SHP77 treated with DMSO at 0.1 percent for 48 hours (cell line): ENCODE results near the gene C20orf144.

Experiments
- DNase-seq: peaks from one replicate; lab custom pipeline; 2025; lab: John Stamatoyannopoulos, UW

C20orf144 gene

DNA sequence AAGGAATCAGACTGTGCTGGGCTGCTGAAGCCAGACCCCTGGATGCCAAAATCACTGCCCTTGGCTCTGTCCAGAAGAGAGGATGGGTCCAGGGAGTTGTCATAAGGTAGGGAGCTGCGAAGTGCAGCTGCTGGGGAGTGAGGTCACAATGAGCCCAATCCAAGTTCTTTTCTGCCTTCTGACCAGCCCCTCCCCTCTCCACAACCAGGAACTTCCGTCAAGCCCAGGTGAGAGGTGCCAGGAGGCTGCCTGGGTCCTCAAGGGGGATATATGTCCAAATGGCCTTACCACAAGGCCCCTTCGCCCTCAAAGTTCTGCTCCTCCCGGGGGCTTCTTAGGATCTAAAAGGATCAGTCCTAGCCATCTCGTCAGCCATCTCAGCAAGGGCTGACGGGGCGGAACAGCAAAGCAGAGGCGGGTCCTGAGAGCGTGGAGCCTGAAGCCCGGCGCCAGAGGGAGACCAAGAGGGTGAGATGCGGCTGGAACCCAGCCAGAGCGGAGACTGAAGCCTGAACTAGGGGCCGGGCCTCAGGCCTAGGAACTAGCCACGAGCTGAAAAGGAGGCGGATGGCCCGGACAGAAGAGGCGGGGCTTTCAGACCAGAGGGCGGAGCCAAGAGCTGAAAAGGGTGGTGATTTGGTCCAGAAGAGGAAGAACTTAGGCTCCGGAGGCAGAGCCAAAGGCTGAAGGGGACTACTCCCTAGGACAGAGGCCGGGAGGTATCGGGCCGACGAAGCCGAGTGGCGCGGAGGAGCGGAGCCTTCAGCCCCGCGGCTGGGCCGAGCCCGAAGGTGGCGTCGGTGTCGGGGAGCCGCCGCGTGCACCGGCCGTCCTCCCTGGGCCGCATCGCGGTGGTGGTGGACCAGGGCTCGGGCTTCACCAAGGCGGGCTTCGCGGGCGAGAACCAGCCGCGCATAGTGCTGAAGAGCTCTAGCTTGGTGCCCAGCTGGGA lies 4.4 kb downstream of the C20orf144 start, which contains the start of gene ACTL10:
Gene ACTL10 (plus strand): TSS at position 651 of the 952 bp plus-strand sequence. CDS start 555 bp downstream, outside the sequence.
- DNase-seq: peak; percentile 89

DNA sequence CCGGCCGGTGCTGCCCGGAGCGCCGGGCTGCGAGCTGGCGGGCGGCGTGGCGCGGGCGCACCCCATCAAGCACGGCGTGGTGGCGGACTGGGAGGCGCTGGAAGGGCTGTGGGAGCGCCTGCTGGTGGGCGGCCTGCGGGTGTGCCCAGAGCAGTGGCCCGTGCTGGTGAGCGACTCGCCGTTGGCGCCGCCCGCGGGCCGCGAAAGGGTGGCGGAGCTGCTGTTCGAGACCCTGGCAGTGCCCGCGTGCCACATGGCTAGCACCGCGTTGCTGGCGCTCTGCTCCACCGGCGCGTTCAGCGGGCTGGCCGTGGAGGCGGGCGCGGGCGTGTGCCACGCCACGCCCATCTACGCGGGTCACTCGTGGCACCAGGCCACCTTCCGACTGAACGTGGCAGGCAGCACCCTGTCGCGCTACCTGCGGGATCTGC lies 5.1 kb downstream of the C20orf144 start:
- no peak for DNase-seq

DNA sequence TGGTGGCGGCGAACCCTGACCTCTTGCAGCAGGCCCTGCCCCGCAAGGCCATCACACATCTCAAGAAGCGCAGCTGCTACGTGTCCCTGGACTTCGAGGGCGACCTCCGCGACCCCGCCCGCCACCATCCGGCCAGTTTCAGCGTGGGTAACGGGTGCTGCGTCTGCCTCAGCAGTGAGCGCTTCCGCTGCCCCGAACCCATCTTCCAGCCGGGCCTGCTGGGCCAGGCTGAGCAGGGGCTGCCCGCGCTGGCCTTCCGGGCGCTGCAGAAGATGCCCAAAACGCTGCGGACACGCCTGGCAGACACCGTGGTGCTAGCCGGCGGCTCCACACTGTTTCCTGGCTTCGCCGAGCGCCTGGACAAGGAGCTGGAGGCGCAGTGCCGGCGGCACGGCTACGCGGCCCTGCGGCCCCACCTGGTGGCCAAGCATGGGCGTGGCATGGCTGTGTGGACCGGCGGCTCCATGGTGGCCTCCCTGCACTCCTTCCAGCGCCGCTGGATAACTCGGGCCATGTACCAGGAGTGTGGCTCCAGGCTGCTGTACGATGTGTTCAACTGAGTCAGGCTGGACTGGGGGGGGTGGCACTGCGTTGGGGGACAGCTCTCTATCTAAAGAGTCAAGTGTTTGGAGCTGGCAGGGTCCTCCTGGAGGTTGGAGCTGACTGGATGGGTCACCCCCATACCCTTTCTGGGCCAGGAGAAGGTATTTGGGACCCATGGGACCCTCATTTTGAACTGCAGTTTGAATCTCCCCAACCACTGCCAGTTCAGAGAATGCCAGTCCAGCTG lies 5.7 kb downstream of the C20orf144 start:
- no peak for DNase-seq

DNA sequence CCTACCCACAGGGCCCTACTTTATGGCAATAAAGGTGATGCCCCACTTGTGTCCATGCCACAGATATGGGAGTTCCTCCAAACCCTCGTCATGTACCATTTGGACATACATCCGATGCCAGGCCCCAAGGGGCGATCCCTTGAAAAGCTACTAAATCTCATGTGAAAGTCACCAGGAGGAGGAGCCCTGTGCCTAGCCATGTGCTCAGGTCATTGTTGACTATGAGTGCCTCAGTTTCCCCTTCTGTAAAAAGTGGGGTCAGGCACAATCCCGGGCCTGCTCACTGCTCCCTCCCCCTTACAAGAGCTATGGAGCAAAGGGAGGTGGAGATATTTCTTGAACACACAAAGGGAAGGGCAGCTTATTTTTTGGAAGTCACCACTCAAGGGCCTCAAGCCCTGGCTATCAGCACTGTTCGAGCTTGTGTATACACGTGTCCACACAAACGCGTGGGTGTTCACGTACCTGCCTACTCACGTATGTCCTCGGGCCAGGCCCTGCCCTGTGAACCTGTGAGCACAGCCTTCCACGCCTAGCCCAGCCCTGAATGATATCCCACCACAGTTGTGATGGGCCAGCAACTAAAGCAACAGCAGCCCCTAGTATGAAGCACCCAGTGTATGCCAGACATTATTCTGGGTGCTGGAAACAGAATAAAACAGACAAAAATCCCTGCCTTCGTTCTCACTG lies 6.5 kb downstream of the C20orf144 start:
- DNase-seq: no peak

DNA sequence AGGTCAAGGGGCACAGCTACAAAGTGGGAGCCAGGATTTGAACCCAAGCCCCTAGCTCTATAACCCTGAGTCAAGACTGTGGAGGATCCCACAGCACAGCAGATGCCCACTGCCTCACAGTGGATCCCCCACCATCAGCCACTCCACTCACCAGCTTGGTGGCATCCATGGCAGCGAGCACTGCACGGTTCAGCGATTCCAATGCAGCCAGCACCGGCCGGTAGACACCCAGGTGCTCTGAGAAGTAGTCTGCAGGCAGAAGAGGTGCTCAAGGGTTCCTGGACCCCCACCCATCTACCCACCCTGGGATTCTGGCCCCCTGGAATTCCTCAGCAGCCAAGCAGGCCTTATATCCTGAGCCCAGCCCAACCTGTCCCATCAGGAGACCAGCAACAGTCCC lies 7.1 kb downstream of the C20orf144 start:
- DNase-seq: no peak

DNA sequence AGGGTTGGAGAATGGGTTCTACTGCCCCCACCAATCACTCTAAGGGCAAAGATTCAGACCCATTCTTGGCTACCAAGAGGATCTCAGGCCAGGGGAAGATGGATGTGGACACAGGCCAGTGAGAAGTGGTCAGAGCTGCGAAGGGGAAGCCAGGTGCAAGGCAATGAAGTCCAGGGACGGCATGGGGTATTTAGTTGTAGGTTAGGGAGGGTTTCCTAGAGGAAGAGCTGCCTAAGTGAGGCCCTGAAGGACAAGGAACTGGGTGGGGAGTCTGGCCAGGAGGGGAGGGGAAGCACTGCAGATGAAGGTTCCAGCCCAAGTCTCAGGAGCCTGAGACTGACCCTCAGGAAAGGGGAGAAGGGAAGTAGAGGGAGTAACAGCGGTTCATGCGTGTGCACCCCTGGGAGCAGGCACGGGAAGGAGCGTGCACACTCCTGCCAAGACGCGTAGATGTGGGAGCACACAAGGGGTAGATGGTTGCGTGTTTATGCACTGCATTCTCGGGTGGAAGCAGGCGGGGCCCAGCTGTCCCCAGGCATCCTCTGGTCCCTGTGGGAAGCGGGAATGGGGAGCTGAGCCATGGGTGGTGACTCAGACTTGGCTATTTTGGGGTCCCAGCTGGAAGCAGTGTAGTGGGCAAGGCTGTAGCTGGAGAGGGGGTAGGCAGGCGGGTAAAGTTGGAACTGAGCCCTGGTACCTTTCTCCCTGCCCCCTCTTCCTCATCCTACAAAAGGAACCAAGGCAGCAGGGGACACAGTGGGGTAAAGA lies 7.9 kb downstream of the C20orf144 start:
- DNase-seq: no peak

DNA sequence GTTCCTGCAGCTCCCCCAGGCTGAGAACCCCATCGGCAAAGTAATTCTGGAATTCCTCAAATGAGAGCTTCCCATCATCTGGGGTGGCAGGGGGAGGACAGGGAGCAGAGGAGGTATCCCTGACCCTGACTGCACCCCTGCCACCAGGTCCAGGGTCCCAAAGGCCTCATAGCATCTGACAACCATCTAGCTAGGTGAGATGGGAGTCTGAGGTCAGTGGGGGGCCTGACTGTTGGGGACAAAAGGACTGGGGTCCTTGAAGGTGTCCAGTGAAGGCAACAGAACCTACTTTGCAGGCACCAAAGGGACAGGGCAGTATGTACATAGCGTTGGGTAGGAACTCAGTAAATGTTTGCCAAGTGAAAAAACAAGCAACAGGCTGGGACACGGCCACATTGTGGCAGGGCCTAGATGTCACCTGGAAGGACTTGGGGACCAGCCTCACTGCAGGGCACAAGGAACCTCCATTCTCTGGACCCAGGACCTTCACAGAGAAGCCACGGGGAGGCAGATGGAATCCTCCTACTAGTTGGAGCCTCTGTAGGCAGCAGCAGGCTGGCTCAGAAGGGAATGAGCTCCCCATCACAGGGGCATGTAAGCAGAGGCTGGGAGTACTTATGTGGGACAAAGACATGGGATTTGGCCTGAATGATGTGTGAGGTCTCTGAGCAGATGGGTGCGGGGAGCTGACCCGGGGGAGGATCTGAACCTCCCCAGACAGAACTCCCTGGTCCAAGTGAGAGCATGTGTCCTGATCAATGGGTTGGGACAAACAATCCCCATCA lies 8.8 kb downstream of the C20orf144 start:
- no peak for DNase-seq

DNA sequence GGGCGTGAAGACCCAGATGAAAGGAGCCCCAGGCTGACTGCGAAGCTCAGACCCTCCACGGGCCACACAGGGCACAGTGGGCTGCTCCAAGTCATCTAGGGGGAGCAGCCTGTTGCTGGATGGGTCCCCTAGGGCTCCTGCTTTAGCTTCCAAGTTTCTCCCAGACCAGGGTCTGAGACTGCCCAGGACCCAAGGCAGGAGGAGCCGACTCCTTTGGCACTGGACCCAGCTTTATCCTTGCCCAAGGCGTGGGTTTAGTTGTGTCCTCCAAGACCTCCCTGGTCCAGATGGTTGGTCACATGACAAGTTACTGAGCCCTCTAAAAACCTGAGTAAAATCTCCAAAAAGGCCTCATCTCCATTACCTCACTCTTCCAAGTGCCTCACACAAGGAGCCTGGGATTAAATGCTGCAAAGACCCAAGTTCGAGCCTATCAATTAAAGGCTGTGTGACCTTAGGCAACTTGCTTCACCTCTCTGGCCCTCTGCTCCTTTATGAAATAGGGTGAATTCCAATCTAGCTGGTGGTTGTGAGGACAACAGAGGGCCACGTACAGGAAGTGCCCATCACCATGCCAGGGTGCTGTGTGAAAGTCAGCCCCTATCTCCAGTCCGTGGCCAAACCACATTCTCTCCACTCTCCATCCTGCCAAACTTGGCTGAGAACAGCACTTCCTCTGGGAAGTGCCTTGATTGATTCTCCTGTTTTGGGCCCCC lies 9.6 kb downstream of the C20orf144 start:
- DNase-seq: no peak

DNA sequence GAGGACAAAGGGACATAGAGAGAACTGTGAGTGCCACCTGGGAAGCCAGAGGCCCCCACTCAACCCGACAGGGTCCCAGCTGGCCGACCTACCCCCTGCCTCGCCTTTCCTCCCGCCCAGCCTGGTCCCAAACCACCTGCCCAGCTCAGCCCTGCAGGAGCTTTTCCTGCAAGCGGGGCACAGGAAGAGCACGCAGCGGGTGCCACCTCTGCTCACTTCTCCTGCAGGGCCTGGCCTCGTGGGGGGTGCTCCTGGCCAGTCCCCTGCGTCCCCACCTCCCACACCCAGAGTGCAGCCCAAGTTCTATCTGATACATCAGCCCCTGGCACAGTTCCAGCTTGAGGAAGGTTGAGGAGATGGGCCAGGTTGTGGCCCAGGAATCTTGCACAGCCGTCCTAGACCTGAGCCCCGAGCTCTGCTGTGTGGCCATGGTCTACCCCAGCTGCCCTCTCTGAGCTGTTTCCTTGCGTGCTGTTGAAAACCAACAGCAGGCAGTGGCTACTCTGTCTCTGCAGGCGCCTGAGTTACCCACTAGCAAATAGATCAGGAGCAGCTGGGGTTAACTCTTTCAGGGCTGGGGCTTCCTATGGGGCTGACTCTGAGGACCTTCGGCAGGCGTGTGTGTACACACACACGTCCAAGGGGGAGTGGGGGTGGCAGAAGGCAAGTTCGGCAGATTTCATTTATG lies 10.4 kb downstream of the C20orf144 start:
- DNase-seq: no peak

DNA sequence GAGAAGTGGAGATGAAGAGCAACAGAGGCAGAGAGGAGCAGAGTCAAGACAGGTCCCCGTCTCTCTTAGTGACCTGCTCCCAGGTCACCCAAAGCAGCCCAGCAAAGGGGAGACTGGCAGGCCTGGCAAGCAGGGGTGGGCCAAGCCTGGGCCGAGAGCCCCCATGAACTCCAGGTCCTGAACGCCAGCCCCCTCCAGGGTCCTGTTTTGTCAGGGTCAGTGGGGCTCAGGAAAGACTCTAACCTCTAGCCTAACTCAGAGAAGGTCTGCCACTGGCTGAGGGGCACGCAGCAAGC lies 10.9 kb downstream of the C20orf144 start:
- DNase-seq: no peak

DNA sequence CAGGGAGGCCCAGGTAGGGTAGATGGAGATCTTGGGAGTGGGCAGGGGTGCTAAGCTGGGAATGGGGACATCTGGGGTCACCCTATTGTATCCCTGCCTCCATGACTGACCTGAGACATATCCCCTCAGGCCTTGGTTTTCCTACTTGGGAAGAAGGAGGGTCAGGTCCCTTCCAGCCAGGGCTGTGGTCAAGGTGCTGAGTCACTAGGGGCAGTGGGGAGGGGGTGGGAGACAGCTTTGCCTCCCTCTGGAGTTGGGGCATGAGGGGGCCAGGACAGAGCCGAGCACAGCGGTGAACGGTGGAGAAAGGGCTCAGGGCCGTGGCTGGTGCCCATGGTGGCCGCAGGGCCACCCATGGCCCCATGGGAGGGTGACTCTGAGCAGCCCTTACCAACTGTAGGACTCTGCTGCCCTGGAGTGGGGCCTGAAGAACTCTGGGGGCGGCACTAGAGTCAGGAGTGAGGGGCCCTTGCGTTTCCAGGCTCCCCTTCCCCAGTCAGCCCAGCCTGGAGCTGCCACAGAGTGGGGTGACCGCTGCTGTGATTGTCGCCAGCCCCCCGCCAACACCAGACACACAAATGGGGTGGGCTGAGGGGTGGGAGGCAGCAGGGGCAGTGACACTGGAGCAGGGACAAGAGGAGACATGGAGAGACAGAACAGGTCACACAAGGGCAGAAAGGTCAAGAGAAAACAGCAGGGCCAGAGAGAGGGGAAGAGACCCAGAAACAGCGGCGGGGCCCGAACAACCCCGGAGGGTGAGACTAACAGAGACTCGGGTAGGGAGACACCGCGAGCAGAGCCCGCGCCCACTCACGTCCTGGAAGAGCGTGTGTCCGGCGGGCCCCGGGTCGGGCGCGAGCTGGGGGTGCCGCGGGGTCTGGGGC lies 11.5 kb downstream of the C20orf144 start:
- DNase-seq: no peak

DNA sequence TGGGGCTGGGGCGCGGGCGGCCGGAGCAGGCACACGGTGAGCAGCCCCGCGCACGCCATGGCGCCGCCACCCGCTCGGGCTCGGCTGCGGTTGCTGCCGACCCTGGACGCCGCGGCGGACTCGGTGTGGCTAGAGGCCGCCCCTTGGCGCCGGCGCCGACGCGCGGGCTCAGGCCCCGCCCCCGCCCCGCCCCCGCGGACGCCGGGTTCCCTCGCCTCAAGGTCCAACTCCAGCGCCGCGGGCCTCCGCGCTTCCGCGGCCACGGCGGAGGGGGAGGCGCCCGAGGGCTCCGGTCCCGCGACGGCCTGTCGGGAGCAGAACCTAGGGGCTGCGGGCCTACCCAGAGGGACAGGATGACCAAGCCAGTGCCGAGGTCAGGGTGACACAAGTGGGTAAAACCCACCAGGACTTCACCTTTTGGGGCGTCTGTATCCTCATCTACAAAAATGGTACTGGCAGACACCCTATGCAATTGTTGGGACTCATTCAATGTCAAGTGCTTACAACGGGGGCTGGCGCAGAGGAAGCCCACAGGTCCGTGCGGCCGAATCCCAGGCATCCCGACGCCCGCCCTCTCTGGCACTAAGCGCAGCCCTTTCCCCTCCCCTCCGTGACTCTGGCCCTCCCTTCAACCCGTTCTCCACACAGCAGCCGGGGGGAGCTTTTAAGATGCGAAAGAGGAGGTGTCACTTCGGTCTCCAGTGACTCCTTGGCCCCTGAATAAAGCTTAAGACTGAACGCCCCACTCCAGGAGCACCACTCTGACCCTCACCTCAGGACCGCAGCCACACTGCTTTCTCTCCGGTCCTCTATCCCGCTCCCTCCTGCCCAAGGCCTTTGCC lies 12.4 kb downstream of the C20orf144 start, which contains the start of gene NECAB3:
Gene NECAB3 (minus strand): TSS at position 135 of the 842 bp plus-strand sequence. CDS start 76 bp downstream, at position 59.
- DNase-seq: peak; percentile 46

DNA sequence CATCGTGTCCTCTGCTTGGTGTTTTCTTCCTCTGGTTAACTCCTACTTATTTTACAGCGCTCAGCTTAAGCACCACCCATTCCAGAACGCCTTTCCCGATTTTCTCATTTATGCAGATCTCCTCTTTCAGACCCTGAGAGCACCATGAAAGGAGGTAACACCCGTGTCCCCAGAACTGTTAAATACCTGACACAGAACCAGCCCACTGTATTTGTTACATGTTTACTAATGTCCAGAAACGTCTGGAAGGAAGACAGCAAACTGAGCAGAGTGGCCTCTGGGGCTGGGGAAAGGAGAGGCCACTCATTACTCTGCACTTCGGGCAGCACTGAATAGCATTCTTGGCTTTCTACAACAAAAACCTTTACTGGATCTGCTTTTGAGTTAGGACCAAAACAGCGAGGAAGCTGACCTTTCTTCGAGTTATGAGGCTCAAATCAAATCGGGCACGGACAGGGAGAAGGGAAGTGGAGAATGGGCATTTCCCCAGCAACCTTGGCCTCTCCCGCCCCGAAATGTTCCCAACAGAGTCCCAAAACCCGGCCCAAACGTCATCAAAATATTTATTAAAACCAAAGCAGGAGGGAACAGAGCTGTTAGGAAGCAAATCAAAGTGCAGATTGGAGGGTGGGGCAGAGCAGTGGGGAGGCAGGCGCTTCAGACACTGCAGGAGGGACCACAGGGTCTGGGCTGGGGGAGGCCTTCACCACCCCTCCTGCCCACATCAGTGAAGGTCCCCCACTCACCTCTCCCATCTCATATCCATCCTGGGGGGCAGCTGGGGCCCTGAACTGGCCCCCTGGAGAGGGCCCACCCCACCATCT lies 13.2 kb downstream of the C20orf144 start:
- DNase-seq: no peak

DNA sequence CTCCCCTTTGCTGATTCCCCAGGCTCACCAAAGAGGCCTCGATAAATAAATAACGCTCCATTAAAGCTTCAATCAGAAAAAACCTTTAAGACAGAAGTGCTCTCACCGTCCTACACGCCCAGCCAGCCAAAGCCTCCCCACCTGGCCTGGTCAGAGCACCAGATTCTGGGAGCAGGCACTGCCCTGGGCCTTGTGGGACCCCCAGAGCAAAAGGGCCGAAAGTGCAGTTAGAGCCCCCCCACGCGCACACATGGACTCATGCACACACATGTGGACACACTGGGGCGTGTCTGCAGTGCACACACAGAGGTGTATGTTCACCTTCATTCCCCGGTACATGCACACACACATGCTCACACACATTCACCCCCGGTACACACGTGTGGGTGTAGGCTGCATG lies 14.0 kb downstream of the C20orf144 start:
- no peak for DNase-seq

DNA sequence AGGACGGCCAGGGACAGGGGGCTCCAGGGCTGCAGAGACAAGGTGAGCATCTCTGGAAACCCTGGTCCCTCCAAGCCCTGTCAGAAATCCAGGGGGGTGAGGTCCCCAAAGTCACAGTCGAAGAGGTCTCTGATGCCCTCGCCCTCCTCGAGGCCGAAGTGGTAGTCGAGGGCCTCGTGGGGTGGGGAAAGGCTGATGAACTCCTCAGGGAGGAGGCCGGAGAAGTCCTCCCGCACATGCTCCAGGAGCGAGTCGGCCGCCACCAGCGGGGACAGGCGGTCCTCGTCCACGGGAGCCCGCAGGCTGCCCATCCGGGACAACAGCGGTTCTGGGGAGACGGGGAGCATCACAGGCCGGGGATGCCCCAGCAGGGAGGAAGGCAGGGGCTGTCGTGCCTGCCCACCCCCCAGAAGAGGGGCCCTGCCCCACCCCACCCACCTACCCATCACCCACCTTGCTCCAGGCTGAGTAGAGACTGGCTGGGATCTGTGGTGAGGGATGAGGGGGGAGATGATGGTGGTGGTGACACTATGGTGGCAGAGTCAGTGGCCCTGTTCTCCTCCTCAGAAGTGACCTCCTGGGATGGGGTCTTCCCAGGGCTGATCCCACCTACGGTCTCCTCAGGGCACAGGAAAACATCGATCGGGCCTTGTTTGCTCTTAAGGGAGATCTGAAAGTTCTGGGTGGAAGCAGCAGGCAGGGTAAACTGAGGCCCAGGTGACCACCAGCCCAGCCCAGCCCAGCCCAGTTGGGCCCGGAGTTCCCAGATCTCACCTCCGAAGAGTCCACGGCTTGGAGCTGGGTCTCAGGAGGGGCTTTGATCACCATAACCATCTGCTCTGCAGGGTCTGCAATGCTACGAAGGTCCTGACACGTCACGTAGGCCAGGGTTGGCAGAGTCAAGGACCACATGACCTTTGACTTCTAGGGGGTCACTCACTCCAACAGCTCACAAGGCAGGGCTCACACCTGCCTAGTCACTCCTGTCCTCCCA lies 14.8 kb downstream of the C20orf144 start:
- no peak for DNase-seq
